A673 (cell line): ENCODE data around the gene CATSPER4.

Experiments
- CTCF ChIP-seq: fragments of 300-800, 200-600 bp; sonication (generic); conservative IDR thresholded peaks from 2 replicates; pipeline ENCODE4 v1.5.1; 2017; ENCODE audit warnings: low read depth, mild to moderate bottlenecking, antibody characterized with exemption, low read length, moderate library complexity, mixed read lengths
- EZH2 ChIP-seq: fragments of 200-600 bp; sonication (generic); IDR thresholded peaks from 2 replicates; pipeline ENCODE4 v1.6.1; 2017; ENCODE audit warnings: borderline replicate concordance, low read depth, mild to moderate bottlenecking, mixed read lengths, antibody characterized with exemption, low read length; ENCODE audit not compliant: poor library complexity, severe bottlenecking

- no peak for TF ChIP-seq CTCF
- no peak for TF ChIP-seq EZH2
Observed at GRCh38 chr1:26180010-26180506, 10.3 kb upstream of the CATSPER4 start.
